Gastrocnemius medialis (tissue), 4 donors: Measurements from ENCODE around the gene ARMC3.

ENCODE experiments used
- CTCF ChIP-seq, 5 experiments: fragments of 450-650 bp in 3 of 5; fragments of 200-600 bp in 2 of 5; sonication (generic) in 2 of 5; IDR thresholded peaks in 4 of 5; conservative IDR thresholded peaks in 1 of 5; 1 replicate in 4 of 5; 2 replicates in 1 of 5; pipeline ENCODE4 v1.5.1; 2016 to 2019; ENCODE audit warnings: antibody characterized with exemption in 5 of 5, mild to moderate bottlenecking in 3 of 5, moderate library complexity in 3 of 5
- POLR2A ChIP-seq, 2 donors: fragments of 450-650 bp; IDR thresholded peaks; one replicate each; pipeline ENCODE4 v1.6.1; 2017; ENCODE audit warnings: antibody characterized with exemption in 2 of 2, mild to moderate bottlenecking in 2 of 2, moderate library complexity in 2 of 2

DNA sequence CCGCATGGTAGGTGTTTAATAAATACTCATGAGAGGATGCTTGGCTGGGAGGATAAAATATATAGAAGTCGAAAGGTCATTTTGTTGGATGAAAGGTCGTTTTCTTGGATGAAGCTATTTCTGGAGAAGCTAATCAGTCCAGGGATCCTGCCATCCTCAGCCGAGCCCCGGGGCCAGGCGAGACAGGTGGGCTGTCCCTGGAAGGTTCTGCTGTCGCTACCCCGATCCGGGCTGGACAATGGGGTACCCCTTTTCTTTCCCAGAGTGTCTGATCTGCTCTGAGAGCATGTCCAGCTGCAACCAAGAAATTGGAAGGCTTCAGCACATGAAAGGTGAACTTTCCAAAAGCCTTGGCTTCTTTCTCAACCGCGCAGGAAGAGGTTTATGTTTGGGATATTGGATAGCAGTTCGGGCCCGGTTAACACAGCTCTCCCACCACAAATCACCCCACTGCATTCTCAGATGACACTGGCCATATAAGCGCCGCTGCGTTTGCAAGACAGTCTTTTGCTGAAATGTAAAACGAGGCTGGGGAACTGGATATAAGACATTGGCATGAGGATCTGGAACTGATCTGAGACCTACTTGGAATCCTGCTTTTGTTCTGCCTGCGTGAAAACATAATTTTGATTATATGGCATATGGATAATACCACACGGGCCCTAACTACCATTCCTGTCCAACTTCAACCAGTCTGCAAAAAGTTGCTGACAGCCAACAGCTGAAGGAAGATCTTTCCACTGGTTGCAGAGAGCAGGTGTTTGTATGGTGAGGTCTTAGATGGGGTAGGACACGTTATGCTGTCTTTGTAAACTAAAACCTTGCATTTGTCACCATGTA is 136.3 kb downstream of the ARMC3 start:
- TF ChIP-seq POLR2A (IDR thresholded peaks at IDR 0.05), result no peak
- no peak for TF ChIP-seq CTCF (IDR thresholded peaks at IDR 0.05 in 4 of 5, conservative IDR thresholded peaks at IDR 0.05 in 1 of 5)
